HEK293 (cell line): ENCODE measurements around the gene ZNF512.

Experiments used
- CTCF ChIA-PET: fragments of 350-600 bp; formaldehyde crosslinking; extraction: SDS; loops from one replicate; lab custom pipeline; 2021; ENCODE audit warnings: antibody characterized with exemption; lab: Yijun Ruan, JAX
- POLR2A ChIA-PET: fragments of 300-600 bp; formaldehyde crosslinking; extraction: SDS; loops from one replicate; lab custom pipeline; 2020; ENCODE audit warnings: antibody characterized with exemption, inconsistent platforms; lab: Yijun Ruan, JAX
- H3K27ac ChIP-seq: fragments of 200-500 bp; sonication (Bioruptor generic); 2 replicates; pipeline ENCODE4 v1.5.1; 2014; ENCODE audit warnings: low read depth, low read length, control low read depth, inconsistent platforms; ENCODE audit errors: extremely low read depth
- H3K36me3 ChIP-seq, 2 experiments: fragments of 200-500 bp in 1 of 2; sonication (Bioruptor generic) in 1 of 2; 1 replicate in 1 of 2; 2 replicates in 1 of 2; pipeline ENCODE4 v1.5.1; 2014 to 2017; ENCODE audit warnings: inconsistent platforms in 2 of 2, low read length in 2 of 2; ENCODE audit not compliant: control insufficient read depth in 2 of 2, insufficient read depth in 1 of 2
- H3K4me1 ChIP-seq: fragments of 200-500 bp; sonication (Bioruptor generic); 2 replicates; pipeline ENCODE4 v1.5.1; 2014; ENCODE audit warnings: mild to moderate bottlenecking, low read length, inconsistent platforms; ENCODE audit not compliant: control insufficient read depth, insufficient read depth
- H3K4me3 ChIP-seq: 2 replicates; pipeline ENCODE4 v1.5.1; 2011; ENCODE audit warnings: low read depth, mild to moderate bottlenecking, control low read depth, low read length, moderate library complexity
- H3K9me3 ChIP-seq: fragments of 200-500 bp; sonication (Bioruptor generic); 2 replicates; pipeline ENCODE4 v1.5.1; 2014; ENCODE audit warnings: low read depth, low read length, inconsistent platforms; ENCODE audit not compliant: control insufficient read depth, insufficient read depth
- FEZF1 ChIP-seq: fragments of 450-650 bp; formaldehyde crosslinking; IDR thresholded peaks from 2 replicates; pipeline ENCODE4 v1.5.1; 2016; ENCODE audit warnings: missing biosample characterization, missing genetic modification characterization
- IKZF3 ChIP-seq: fragments of 450-650 bp; IDR thresholded peaks from 2 replicates; pipeline ENCODE4 v1.5.0; 2018; ENCODE audit warnings: missing biosample characterization, mild to moderate bottlenecking, missing genetic modification characterization, moderate library complexity
- ZFP41 ChIP-seq: fragments of 450-650 bp; formaldehyde crosslinking; IDR thresholded peaks from 2 replicates; pipeline ENCODE4 v1.5.1; 2016; ENCODE audit warnings: missing biosample characterization, missing genetic modification characterization, borderline replicate concordance
- ZIC2 ChIP-seq: fragments of 450-650 bp; formaldehyde crosslinking; IDR thresholded peaks from 2 replicates; pipeline ENCODE4 v1.5.1; 2016; ENCODE audit warnings: missing biosample characterization, missing genetic modification characterization
- ZNF140 ChIP-seq: fragments of 450-650 bp; formaldehyde crosslinking; IDR thresholded peaks from 2 replicates; pipeline ENCODE4 v1.5.1; 2016; ENCODE audit warnings: missing biosample characterization, missing genetic modification characterization
- ZNF157 ChIP-seq: fragments of 450-650 bp; formaldehyde crosslinking; IDR thresholded peaks from 2 replicates; pipeline ENCODE4 v1.5.1; 2016; ENCODE audit warnings: missing biosample characterization, missing genetic modification characterization
- ZNF175 ChIP-seq: fragments of 450-650 bp; formaldehyde crosslinking; IDR thresholded peaks from 2 replicates; pipeline ENCODE4 v1.5.1; 2016; ENCODE audit warnings: missing biosample characterization, missing genetic modification characterization
- ZNF223 ChIP-seq: fragments of 450-650 bp; formaldehyde crosslinking; IDR thresholded peaks from 2 replicates; pipeline ENCODE4 v1.5.1; 2016; ENCODE audit warnings: missing biosample characterization, missing genetic modification characterization
- ZNF354C ChIP-seq: fragments of 450-650 bp; formaldehyde crosslinking; IDR thresholded peaks from 2 replicates; pipeline ENCODE4 v1.5.1; 2016; ENCODE audit warnings: missing biosample characterization, missing genetic modification characterization, low read depth, borderline replicate concordance
- ZNF473 ChIP-seq: fragments of 450-650 bp; formaldehyde crosslinking; IDR thresholded peaks from 2 replicates; pipeline ENCODE4 v1.5.1; 2017; ENCODE audit warnings: missing biosample characterization, missing genetic modification characterization
- ZNF561 ChIP-seq: fragments of 450-650 bp; IDR thresholded peaks from 2 replicates; pipeline ENCODE4 v1.5.1; 2018; ENCODE audit warnings: missing biosample characterization, missing genetic modification characterization, borderline replicate concordance
- ZNF600 ChIP-seq: fragments of 450-650 bp; formaldehyde crosslinking; IDR thresholded peaks from 2 replicates; pipeline ENCODE4 v1.5.1; 2016; ENCODE audit warnings: missing biosample characterization, missing genetic modification characterization
- ZNF658 ChIP-seq: fragments of 450-650 bp; formaldehyde crosslinking; IDR thresholded peaks from 2 replicates; pipeline ENCODE4; 2016; ENCODE audit warnings: missing biosample characterization, missing genetic modification characterization
- ZNF76 ChIP-seq: fragments of 450-650 bp; formaldehyde crosslinking; IDR thresholded peaks from 2 replicates; pipeline ENCODE4; 2016; ENCODE audit warnings: low read depth, missing biosample characterization, missing genetic modification characterization, borderline replicate concordance
- TF ChIP-seq, protein P1 (sequence below): fragments of 450-650 bp; formaldehyde crosslinking; conservative IDR thresholded peaks from 2 replicates; pipeline ENCODE4 v1.5.1; 2016; ENCODE audit warnings: low read depth, missing biosample characterization, missing genetic modification characterization
- TF ChIP-seq, protein P2 (sequence below): IDR thresholded peaks from 2 replicates; pipeline ENCODE4 v1.6.1; 2011; ENCODE audit warnings: mild to moderate bottlenecking, low read depth, low read length, borderline replicate concordance
- TF ChIP-seq, protein P3 (sequence below): fragments of 450-650 bp; formaldehyde crosslinking; IDR thresholded peaks from 2 replicates; pipeline ENCODE4 v1.5.0; 2017; ENCODE audit warnings: missing biosample characterization, missing genetic modification characterization, borderline replicate concordance
- TF ChIP-seq, protein P4 (sequence below): fragments of 450-650 bp; formaldehyde crosslinking; IDR thresholded peaks from 2 replicates; pipeline ENCODE4 v1.5.1; 2016; ENCODE audit warnings: missing biosample characterization, missing genetic modification characterization

Gene ZNF512

GRCh38 chr2:27596627-27597026, 13.8 kb downstream of the ZNF512 start:
- no peaks in the 10 kb centered on the region for H3K9me3 ChIP-seq
- peaks cover 5% of the 10 kb centered on the region; the same call in 1 of the 2 replicates for H3K4me1 ChIP-seq
- CTCF ChIA-PET = interaction anchor here (0.5 to 1.2 kb wide), 3 partner anchors 86 to 1319 kb away, joined by 3 to 5 read pairs (median 4); no protein-coding TSS in a partner anchor
- H3K4me3 ChIP-seq = no peak overlapping the region
- H3K27ac ChIP-seq = no peak overlapping the region
- POLR2A ChIA-PET = no interaction called here
- peaks cover 10 to 38% of the 10 kb centered on the region in 2 experiments for H3K36me3 ChIP-seq
- TF ChIP-seq FEZF1 (tag by site-specific recombination) (no peak), ZNF223 (tag by site-specific recombination) (no peak), ZNF473 (tag by site-specific recombination) (no peak), ZNF658 (tag by site-specific recombination) (no peak), ZNF175 (tag by site-specific recombination) (no peak), ZNF157 (tag by site-specific recombination) (no peak), ZNF76 (tag by site-specific recombination) (no peak), ZFP41 (no peak), ZNF354C (tag by site-specific recombination) (no peak), ZNF561 (no peak), ZNF140 (tag by site-specific recombination) (no peak), ZNF600 (tag by site-specific recombination) (no peak), ZIC2 (tag by site-specific recombination) (no peak), IKZF3 (no peak)
- TF ChIP-seq, protein P1, sequence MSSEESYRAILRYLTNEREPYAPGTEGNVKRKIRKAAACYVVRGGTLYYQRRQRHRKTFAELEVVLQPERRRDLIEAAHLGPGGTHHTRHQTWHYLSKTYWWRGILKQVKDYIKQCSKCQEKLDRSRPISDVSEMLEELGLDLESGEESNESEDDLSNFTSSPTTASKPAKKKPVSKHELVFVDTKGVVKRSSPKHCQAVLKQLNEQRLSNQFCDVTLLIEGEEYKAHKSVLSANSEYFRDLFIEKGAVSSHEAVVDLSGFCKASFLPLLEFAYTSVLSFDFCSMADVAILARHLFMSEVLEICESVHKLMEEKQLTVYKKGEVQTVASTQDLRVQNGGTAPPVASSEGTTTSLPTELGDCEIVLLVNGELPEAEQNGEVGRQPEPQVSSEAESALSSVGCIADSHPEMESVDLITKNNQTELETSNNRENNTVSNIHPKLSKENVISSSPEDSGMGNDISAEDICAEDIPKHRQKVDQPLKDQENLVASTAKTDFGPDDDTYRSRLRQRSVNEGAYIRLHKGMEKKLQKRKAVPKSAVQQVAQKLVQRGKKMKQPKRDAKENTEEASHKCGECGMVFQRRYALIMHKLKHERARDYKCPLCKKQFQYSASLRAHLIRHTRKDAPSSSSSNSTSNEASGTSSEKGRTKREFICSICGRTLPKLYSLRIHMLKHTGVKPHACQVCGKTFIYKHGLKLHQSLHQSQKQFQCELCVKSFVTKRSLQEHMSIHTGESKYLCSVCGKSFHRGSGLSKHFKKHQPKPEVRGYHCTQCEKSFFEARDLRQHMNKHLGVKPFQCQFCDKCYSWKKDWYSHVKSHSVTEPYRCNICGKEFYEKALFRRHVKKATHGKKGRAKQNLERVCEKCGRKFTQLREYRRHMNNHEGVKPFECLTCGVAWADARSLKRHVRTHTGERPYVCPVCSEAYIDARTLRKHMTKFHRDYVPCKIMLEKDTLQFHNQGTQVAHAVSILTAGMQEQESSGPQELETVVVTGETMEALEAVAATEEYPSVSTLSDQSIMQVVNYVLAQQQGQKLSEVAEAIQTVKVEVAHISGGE (tag by site-specific recombination) = no peak
- TF ChIP-seq, protein P2, sequence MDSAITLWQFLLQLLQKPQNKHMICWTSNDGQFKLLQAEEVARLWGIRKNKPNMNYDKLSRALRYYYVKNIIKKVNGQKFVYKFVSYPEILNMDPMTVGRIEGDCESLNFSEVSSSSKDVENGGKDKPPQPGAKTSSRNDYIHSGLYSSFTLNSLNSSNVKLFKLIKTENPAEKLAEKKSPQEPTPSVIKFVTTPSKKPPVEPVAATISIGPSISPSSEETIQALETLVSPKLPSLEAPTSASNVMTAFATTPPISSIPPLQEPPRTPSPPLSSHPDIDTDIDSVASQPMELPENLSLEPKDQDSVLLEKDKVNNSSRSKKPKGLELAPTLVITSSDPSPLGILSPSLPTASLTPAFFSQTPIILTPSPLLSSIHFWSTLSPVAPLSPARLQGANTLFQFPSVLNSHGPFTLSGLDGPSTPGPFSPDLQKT = no peak
- TF ChIP-seq, protein P3, sequence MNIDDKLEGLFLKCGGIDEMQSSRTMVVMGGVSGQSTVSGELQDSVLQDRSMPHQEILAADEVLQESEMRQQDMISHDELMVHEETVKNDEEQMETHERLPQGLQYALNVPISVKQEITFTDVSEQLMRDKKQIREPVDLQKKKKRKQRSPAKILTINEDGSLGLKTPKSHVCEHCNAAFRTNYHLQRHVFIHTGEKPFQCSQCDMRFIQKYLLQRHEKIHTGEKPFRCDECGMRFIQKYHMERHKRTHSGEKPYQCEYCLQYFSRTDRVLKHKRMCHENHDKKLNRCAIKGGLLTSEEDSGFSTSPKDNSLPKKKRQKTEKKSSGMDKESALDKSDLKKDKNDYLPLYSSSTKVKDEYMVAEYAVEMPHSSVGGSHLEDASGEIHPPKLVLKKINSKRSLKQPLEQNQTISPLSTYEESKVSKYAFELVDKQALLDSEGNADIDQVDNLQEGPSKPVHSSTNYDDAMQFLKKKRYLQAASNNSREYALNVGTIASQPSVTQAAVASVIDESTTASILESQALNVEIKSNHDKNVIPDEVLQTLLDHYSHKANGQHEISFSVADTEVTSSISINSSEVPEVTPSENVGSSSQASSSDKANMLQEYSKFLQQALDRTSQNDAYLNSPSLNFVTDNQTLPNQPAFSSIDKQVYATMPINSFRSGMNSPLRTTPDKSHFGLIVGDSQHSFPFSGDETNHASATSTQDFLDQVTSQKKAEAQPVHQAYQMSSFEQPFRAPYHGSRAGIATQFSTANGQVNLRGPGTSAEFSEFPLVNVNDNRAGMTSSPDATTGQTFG (tag by site-specific recombination) = no peak
- TF ChIP-seq, protein P4, sequence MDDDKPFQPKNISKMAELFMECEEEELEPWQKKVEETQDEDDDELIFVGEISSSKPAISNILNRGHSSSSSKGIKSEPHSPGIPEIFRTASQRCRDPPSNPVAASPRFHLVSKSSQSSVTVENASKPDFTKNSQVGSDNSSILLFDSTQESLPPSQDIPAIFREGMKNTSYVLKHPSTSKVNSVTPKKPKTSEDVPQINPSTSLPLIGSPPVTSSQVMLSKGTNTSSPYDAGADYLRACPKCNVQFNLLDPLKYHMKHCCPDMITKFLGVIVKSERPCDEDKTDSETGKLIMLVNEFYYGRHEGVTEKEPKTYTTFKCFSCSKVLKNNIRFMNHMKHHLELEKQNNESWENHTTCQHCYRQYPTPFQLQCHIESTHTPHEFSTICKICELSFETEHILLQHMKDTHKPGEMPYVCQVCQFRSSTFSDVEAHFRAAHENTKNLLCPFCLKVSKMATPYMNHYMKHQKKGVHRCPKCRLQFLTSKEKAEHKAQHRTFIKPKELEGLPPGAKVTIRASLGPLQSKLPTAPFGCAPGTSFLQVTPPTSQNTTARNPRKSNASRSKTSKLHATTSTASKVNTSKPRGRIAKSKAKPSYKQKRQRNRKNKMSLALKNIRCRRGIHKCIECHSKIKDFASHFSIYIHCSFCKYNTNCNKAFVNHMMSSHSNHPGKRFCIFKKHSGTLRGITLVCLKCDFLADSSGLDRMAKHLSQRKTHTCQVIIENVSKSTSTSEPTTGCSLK (tag by site-specific recombination) = no peak
